DOHH2 (cell line): ENCODE measurements around the gene SF3B3.

Source experiments
- EZH2phosphoT487 ChIP-seq: fragments of 200-600 bp; sonication (generic); IDR thresholded peaks from 2 replicates; pipeline ENCODE4 v1.6.1; 2017; ENCODE audit warnings: borderline replicate concordance, mild to moderate bottlenecking, antibody characterized with exemption, low read length, moderate library complexity, mixed read lengths
- TF ChIP-seq, protein P1 (sequence below): fragments of 200-600 bp; sonication (generic); IDR thresholded peaks from one replicate; pipeline ENCODE4 v1.5.1; 2014; ENCODE audit warnings: antibody characterized with exemption, mild to moderate bottlenecking, low read depth, low read length; ENCODE audit not compliant: poor library complexity, severe bottlenecking

- TF ChIP-seq, protein P1, sequence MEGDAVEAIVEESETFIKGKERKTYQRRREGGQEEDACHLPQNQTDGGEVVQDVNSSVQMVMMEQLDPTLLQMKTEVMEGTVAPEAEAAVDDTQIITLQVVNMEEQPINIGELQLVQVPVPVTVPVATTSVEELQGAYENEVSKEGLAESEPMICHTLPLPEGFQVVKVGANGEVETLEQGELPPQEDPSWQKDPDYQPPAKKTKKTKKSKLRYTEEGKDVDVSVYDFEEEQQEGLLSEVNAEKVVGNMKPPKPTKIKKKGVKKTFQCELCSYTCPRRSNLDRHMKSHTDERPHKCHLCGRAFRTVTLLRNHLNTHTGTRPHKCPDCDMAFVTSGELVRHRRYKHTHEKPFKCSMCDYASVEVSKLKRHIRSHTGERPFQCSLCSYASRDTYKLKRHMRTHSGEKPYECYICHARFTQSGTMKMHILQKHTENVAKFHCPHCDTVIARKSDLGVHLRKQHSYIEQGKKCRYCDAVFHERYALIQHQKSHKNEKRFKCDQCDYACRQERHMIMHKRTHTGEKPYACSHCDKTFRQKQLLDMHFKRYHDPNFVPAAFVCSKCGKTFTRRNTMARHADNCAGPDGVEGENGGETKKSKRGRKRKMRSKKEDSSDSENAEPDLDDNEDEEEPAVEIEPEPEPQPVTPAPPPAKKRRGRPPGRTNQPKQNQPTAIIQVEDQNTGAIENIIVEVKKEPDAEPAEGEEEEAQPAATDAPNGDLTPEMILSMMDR = no peak
- no peak for TF ChIP-seq EZH2phosphoT487
These were observed 56.3 kb downstream of the SF3B3 start for GRCh38 chr16:70579648-70580630.
